ENCODE measurements around the gene DHX36.

DNA sequence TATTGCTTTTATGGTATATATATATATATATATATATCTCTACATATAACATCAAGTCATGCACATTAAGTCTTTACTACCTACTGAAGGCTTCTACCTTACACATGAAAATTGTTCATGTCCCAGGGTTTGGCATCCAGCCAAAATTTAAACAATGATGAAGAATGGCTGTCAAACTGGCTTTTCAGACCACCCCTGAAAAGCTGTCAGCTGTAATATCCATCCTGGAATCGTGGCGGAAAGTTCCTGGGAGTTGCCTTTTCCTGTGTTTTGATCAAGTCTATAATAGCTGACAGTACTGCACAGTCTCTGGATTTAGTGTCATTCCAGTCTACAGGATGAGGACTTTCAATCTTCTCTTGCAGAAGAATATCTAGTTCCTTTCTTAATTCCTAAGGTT is 48.3 kb downstream of the DHX36 start:
- no peak for TF ChIP-seq CTCF (IDR thresholded peaks at IDR 0.05)
- no peak for TF ChIP-seq POLR2AphosphoS5 (IDR thresholded peaks at IDR 0.05)
- TF ChIP-seq POLR2A (IDR thresholded peaks at IDR 0.05) = no peak

All from breast epithelium (tissue), 3 donors.